ENCODE measurements around the gene SBF1.

DNA sequence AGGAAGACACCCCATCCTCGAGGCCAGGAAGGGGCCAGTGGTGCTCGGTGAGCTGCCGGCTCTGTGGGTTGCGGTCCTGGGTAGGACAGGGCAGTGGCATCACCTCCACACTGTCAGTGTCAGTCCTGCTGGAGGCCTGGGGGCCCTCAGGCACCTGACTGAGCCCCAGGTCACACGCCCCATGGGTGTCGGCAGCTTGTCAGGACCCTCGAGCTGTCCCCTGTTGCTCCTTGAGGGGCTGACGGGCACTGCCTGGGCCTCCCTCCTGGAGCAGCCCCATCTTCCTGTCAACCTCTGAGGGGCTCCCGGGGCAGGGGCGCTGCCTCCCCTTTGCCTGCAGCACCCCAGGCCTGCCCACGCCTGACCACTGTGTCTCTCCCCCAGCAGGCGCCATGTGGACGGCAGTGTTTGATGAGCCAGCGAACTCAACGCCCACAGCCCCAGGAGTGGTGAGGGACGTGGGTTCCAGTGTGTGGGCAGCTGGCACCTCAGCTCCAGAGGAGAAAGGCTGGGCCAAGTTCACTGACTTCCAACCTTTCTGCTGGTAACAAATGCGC lies 35.4 kb downstream of the SBF1 start:
- TF ChIP-seq, protein P1, sequence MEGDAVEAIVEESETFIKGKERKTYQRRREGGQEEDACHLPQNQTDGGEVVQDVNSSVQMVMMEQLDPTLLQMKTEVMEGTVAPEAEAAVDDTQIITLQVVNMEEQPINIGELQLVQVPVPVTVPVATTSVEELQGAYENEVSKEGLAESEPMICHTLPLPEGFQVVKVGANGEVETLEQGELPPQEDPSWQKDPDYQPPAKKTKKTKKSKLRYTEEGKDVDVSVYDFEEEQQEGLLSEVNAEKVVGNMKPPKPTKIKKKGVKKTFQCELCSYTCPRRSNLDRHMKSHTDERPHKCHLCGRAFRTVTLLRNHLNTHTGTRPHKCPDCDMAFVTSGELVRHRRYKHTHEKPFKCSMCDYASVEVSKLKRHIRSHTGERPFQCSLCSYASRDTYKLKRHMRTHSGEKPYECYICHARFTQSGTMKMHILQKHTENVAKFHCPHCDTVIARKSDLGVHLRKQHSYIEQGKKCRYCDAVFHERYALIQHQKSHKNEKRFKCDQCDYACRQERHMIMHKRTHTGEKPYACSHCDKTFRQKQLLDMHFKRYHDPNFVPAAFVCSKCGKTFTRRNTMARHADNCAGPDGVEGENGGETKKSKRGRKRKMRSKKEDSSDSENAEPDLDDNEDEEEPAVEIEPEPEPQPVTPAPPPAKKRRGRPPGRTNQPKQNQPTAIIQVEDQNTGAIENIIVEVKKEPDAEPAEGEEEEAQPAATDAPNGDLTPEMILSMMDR (IDR thresholded peaks at IDR 0.05), result no peak
- TF ChIP-seq EP300 (IDR thresholded peaks at IDR 0.05), result no peak
